HepG2 (cell line): ENCODE data around the gene NARS2. TPM values are rescaled to one million over a fixed set of nuclear protein-coding genes. Genes with fewer than 3 reads are reported as not detected.

ENCODE experiments used
- ATF7-NPFF ChIP-seq: sonication (generic); formaldehyde crosslinking; IDR thresholded peaks from 2 replicates; pipeline ENCODE4 v1.8.1; 2023; ENCODE audit warnings: mild to moderate bottlenecking, low read depth, missing genetic modification reagents, moderate library complexity
- GATAD2A ChIP-seq: IDR thresholded peaks from 2 replicates; pipeline ENCODE4 v1.6.1; 2016
- GPN1 ChIP-seq: sonication (generic); formaldehyde crosslinking; IDR thresholded peaks from 2 replicates; pipeline ENCODE4 v1.5.1; 2020; ENCODE audit warnings: missing genetic modification reagents, borderline replicate concordance
- ISL2 ChIP-seq: sonication (generic); formaldehyde crosslinking; IDR thresholded peaks from 2 replicates; pipeline ENCODE4 v1.5.0; 2020; ENCODE audit warnings: missing genetic modification reagents
- PHF20 ChIP-seq: sonication (generic); formaldehyde crosslinking; IDR thresholded peaks from 2 replicates; pipeline ENCODE4 v1.5.0; 2020; ENCODE audit warnings: mild to moderate bottlenecking, missing genetic modification reagents
- RAD51 ChIP-seq: fragments of 450-650 bp; IDR thresholded peaks from 2 replicates; pipeline ENCODE4 v1.6.1; 2016; ENCODE audit warnings: borderline replicate concordance
- RFX3 ChIP-seq: IDR thresholded peaks from 2 replicates; pipeline ENCODE4 v1.6.1; 2016; ENCODE audit warnings: missing biosample characterization, missing genetic modification reagents
- SMARCE1 ChIP-seq: fragments of 450-650 bp; IDR thresholded peaks from 2 replicates; pipeline ENCODE4 v1.6.1; 2017; ENCODE audit warnings: borderline replicate concordance
- SOX13 ChIP-seq, 3 experiments: fragments of 450-650 bp in 1 of 3; sonication (generic) in 1 of 3; formaldehyde crosslinking in 1 of 3; IDR thresholded peaks in 2 of 3; conservative IDR thresholded peaks in 1 of 3; 2 replicates each; pipeline versions ENCODE4 v1.5.0 to v1.6.1; 2016 to 2020; ENCODE audit warnings: antibody characterized with exemption in 1 of 3, mild to moderate bottlenecking in 1 of 3, missing compliant biosample characterization in 1 of 3, missing genetic modification reagents in 1 of 3, moderate library complexity in 1 of 3
- SP140L ChIP-seq: sonication (generic); formaldehyde crosslinking; IDR thresholded peaks from 2 replicates; pipeline ENCODE4 v1.4.0; 2020; ENCODE audit warnings: missing genetic modification reagents, borderline replicate concordance
- TMF1 ChIP-seq: sonication (generic); formaldehyde crosslinking; IDR thresholded peaks from 2 replicates; pipeline ENCODE4 v1.8.1; 2022; ENCODE audit warnings: low read depth, missing genetic modification reagents
- ZNF333 ChIP-seq: sonication (generic); formaldehyde crosslinking; IDR thresholded peaks from 2 replicates; pipeline ENCODE4 v1.4.0; 2020; ENCODE audit warnings: mild to moderate bottlenecking, missing genetic modification reagents, borderline replicate concordance
- ZNF33B ChIP-seq: sonication (generic); formaldehyde crosslinking; IDR thresholded peaks from 2 replicates; pipeline ENCODE4 v1.5.1; 2020; ENCODE audit warnings: mild to moderate bottlenecking, missing genetic modification reagents
- ZNF558 ChIP-seq: sonication (generic); formaldehyde crosslinking; IDR thresholded peaks from 2 replicates; pipeline ENCODE4 v1.9.0; 2022; ENCODE audit warnings: mild to moderate bottlenecking, missing genetic modification reagents, borderline replicate concordance
- ZNF816 ChIP-seq: sonication (generic); formaldehyde crosslinking; IDR thresholded peaks from 2 replicates; pipeline ENCODE4 v1.8.0; 2022; ENCODE audit warnings: missing genetic modification reagents, mild to moderate bottlenecking, borderline replicate concordance
- ZSCAN29 ChIP-seq: sonication (generic); formaldehyde crosslinking; conservative IDR thresholded peaks from 2 replicates; pipeline ENCODE4 v1.4.0; 2020; ENCODE audit warnings: mild to moderate bottlenecking, missing genetic modification reagents
- polyA plus RNA-seq, 8 experiments: library from polyadenylated mRNA; depleted of rRNA in 3 of 8; stranded (reverse) in 7 of 8; unstranded in 1 of 8; fragments of >200 nt; fragmentation: Illumina TruSeq in 4 of 8; extraction: Trizol in 4 of 8; gene quantifications; 2 replicates each; pipeline versions ENCODE4 v1.2.1 to v1.2.3, GENCODE V29; 2011 to 2016; ENCODE audit warnings: low read depth in 4 of 8, missing spikeins in 1 of 8, mixed read lengths in 1 of 8; ENCODE audit not compliant: insufficient read depth in 1 of 8
- total RNA-seq, 5 experiments: library from RNA; depleted of rRNA; stranded (reverse); fragments of >200 nt; fragmentation: Illumina TruSeq; extraction: Trizol; gene quantifications; 2 replicates each; pipeline ENCODE4 v1.2.3, GENCODE V29; 2016; ENCODE audit warnings: low read depth in 1 of 5
- TF ChIP-seq, protein P1 (sequence below), 2 experiments: sonication (generic) in 1 of 2; formaldehyde crosslinking in 1 of 2; IDR thresholded peaks; 2 replicates each; pipeline versions ENCODE4 v1.4.0 to v1.6.1; 2018 to 2020; ENCODE audit warnings: missing genetic modification reagents in 2 of 2, borderline replicate concordance in 1 of 2, low read depth in 1 of 2, mild to moderate bottlenecking in 1 of 2, missing biosample characterization in 1 of 2
- TF ChIP-seq, protein P2 (sequence below): sonication (generic); formaldehyde crosslinking; IDR thresholded peaks from 2 replicates; pipeline ENCODE4 v1.5.0; 2020; ENCODE audit warnings: missing genetic modification reagents
- TF ChIP-seq, protein P3 (sequence below): IDR thresholded peaks from 2 replicates; pipeline ENCODE4 v1.6.1; 2016; ENCODE audit warnings: control low read depth
- TF ChIP-seq, protein P4 (sequence below): sonication (generic); formaldehyde crosslinking; IDR thresholded peaks from 2 replicates; pipeline ENCODE4 v1.8.1; 2023; ENCODE audit warnings: mild to moderate bottlenecking, missing genetic modification reagents
- TF ChIP-seq, protein P5 (sequence below): IDR thresholded peaks from 2 replicates; pipeline ENCODE4 v1.6.1; 2012; ENCODE audit warnings: inconsistent platforms

Gene NARS2
- total and polyA plus RNA-seq, 2 of the 13 experiments (the other 11 are each of a cell fraction or from before 2014, with no cell fraction given): 45.9 to 65.0 TPM

DNA sequence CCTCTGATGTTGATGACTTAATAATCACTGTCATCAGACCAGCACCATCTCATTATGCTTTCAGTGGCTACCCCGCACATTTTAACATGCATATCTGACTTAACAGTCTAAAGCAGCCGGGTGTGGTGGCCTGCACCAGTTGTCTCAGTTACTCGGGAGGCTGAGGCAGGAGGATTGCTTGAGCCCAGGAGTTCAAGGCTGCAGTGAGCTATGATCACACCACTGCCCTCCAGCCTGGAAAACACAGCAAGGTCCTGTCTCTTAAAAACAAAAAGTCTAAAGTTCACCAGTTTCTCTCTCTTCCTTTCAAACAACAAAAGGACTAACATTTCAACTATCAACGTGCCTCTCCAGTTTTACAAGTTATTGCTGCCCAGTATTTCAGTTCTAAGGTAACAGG is 101.8 kb downstream of the NARS2 start (continued):
- TF ChIP-seq, protein P1, sequence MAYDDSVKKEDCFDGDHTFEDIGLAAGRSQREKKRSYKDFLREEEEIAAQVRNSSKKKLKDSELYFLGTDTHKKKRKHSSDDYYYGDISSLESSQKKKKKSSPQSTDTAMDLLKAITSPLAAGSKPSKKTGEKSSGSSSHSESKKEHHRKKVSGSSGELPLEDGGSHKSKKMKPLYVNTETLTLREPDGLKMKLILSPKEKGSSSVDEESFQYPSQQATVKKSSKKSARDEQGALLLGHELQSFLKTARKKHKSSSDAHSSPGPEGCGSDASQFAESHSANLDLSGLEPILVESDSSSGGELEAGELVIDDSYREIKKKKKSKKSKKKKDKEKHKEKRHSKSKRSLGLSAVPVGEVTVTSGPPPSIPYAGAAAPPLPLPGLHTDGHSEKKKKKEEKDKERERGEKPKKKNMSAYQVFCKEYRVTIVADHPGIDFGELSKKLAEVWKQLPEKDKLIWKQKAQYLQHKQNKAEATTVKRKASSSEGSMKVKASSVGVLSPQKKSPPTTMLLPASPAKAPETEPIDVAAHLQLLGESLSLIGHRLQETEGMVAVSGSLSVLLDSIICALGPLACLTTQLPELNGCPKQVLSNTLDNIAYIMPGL (CRISPR knock-in tag; IDR thresholded peaks at IDR 0.05; ENCODE audit: borderline replicate concordance in 1 of 2, low read depth in 1 of 2): no peak
- TF ChIP-seq ZNF558 (CRISPR knock-in tag) (no peak), ISL2 (CRISPR knock-in tag) (no peak), SOX13 (IDR thresholded peaks at IDR 0.05) (no peak), SOX13 (CRISPR knock-in tag; conservative IDR thresholded peaks at IDR 0.05 in 1 of 2, IDR thresholded peaks at IDR 0.05 in 1 of 2) (peak in 1 of 2 experiments; percentile 39; a peak in 1 of 4 replicates), ATF7-NPFF (CRISPR knock-in tag) (no peak), PHF20 (CRISPR knock-in tag) (no peak), SP140L (CRISPR knock-in tag) (no peak), ZNF333 (no peak), RAD51 (no peak), ZSCAN29 (CRISPR knock-in tag) (no peak), TMF1 (CRISPR knock-in tag) (no peak), ZNF33B (CRISPR knock-in tag) (no peak), ZNF816 (CRISPR knock-in tag) (no peak), GPN1 (CRISPR knock-in tag) (no peak), GATAD2A (CRISPR knock-in tag) (peak; percentile 51; the same call in 1 of the 2 replicates), SMARCE1 (no peak), RFX3 (CRISPR knock-in tag) (no peak)
- TF ChIP-seq, protein P2, sequence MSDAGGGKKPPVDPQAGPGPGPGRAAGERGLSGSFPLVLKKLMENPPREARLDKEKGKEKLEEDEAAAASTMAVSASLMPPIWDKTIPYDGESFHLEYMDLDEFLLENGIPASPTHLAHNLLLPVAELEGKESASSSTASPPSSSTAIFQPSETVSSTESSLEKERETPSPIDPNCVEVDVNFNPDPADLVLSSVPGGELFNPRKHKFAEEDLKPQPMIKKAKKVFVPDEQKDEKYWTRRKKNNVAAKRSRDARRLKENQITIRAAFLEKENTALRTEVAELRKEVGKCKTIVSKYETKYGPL (CRISPR knock-in tag): no peak
- TF ChIP-seq, protein P3, sequence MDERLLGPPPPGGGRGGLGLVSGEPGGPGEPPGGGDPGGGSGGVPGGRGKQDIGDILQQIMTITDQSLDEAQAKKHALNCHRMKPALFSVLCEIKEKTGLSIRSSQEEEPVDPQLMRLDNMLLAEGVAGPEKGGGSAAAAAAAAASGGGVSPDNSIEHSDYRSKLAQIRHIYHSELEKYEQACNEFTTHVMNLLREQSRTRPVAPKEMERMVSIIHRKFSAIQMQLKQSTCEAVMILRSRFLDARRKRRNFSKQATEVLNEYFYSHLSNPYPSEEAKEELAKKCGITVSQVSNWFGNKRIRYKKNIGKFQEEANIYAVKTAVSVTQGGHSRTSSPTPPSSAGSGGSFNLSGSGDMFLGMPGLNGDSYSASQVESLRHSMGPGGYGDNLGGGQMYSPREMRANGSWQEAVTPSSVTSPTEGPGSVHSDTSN (CRISPR knock-in tag): no peak
- TF ChIP-seq, protein P4, sequence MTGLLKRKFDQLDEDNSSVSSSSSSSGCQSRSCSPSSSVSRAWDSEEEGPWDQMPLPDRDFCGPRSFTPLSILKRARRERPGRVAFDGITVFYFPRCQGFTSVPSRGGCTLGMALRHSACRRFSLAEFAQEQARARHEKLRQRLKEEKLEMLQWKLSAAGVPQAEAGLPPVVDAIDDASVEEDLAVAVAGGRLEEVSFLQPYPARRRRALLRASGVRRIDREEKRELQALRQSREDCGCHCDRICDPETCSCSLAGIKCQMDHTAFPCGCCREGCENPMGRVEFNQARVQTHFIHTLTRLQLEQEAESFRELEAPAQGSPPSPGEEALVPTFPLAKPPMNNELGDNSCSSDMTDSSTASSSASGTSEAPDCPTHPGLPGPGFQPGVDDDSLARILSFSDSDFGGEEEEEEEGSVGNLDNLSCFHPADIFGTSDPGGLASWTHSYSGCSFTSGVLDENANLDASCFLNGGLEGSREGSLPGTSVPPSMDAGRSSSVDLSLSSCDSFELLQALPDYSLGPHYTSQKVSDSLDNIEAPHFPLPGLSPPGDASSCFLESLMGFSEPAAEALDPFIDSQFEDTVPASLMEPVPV (CRISPR knock-in tag): no peak
- TF ChIP-seq, protein P5, sequence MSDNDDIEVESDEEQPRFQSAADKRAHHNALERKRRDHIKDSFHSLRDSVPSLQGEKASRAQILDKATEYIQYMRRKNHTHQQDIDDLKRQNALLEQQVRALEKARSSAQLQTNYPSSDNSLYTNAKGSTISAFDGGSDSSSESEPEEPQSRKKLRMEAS: peak; percentile 22; the same call in 1 of the 2 replicates
